Left kidney (tissue), 2 donors: ENCODE data around the gene KLHL2. TPM values are rescaled to one million over a fixed set of nuclear protein-coding genes. Genes with fewer than 3 reads are reported as not detected.

Experiments
- DNase-seq: peaks from one replicate; pipeline ENCODE4 v3.0.0-alpha.2; 2013
- polyA plus RNA-seq: library from polyadenylated mRNA; unstranded; fragments of 120-200 nt; gene quantifications from one replicate; pipeline ENCODE4 v1.2.1, GENCODE V29; 2013; ENCODE audit not compliant: insufficient read length

Gene KLHL2
- polyA plus RNA-seq, 1 donor, result 23.9 TPM

- no peak for DNase-seq
These were observed 154.4 kb downstream of the KLHL2 start for GRCh38 chr4:165361810-165362209.

- no peak for DNase-seq
These were observed 157.2 kb downstream of the KLHL2 start for GRCh38 chr4:165364452-165365080.

- DNase-seq, result no peak
These were observed 159.7 kb downstream of the KLHL2 start for GRCh38 chr4:165367040-165367439.

- DNase-seq, result no peak
These were observed 160.8 kb downstream of the KLHL2 start for GRCh38 chr4:165368114-165368513.

- DNase-seq, result no peak
These were observed 161.2 kb downstream of the KLHL2 start for GRCh38 chr4:165368567-165368966.

- DNase-seq, result no peak
These were observed 162.2 kb downstream of the KLHL2 start for GRCh38 chr4:165369522-165369921.

- no peak for DNase-seq
These were observed 163.2 kb downstream of the KLHL2 start for GRCh38 chr4:165370530-165370929.

Other genes starting within 250 kb of the KLHL2 start
- gene TRIM61, start 229.9 kb upstream of the KLHL2 start, polyA plus RNA-seq, result 5.1 TPM
- not detected for gene TRIM60, start 175.6 kb upstream of the KLHL2 start, polyA plus RNA-seq
- gene TRIM75, start 153.7 kb upstream of the KLHL2 start, polyA plus RNA-seq, result 0.10 TPM
- gene TMEM192, start 94.7 kb upstream of the KLHL2 start, polyA plus RNA-seq, result 35.6 TPM
- gene MSMO1, start 120.1 kb downstream of the KLHL2 start, polyA plus RNA-seq, result 62.7 TPM
- gene CPE, start 171.4 kb downstream of the KLHL2 start, polyA plus RNA-seq, result 124 TPM